Suprapubic skin (tissue), 3 donors: ENCODE results near the gene DVL3.

Source experiments
- POLR2A ChIP-seq, 2 donors: fragments of 450-650 bp; IDR thresholded peaks; one replicate each; pipeline ENCODE4 v1.6.1; 2017; ENCODE audit warnings: antibody characterized with exemption in 2 of 2, mild to moderate bottlenecking in 2 of 2, moderate library complexity in 2 of 2
- TF ChIP-seq, protein P1 (sequence below), 2 donors: fragments of 200-600 bp in 1 of 2; fragments of 450-650 bp in 1 of 2; sonication (generic) in 1 of 2; IDR thresholded peaks; one replicate each; pipeline ENCODE4 v1.5.1; 2016 to 2019; ENCODE audit warnings: antibody characterized with exemption in 2 of 2, mild to moderate bottlenecking in 1 of 2, moderate library complexity in 1 of 2

DNA sequence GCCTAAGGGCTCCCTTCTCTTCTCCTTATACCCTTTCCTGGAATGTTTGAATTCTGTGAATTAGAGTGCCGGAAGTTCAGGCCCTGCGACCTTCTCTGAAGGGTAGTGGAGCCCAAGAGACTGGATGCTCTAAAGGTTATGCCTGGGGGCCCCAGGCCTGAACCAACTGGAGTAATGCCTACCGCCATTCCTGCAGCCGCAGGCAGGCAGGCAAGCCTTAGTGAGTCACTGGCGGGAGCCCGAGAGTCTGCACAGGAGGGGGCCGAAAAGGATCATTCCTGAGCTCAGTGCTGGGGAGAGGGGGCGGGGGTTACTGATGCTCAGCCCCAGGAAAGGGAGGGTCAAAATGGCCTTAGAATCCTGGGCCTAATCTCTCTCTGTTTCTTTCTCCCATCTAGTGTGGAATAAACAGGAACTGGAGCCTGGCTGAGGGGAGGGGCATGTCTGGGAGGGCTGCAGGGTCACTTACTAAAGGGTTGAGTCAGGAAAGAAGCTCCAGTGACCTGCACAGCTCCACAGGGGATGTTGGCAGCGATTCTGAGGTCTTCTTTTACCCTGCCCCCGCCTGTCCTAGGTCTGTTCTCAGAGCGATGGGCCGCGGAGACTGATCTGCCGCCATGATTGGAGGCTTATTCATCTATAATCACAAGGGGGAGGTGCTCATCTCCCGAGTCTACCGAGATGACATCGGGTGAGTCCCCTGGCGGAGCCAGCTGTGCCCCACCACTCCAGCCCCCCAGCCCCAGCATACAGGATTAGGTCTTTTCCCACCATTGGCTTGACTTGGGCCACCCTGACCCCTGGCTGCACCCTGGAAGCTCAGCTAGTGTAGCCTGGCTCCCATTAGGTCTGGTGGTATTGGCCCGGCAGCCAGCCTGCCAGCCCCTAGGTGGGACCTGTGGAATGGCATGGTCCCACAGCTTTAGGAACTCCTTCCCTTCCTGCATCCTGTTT, 21.5 kb downstream of the DVL3 start:
- TF ChIP-seq, protein P1, sequence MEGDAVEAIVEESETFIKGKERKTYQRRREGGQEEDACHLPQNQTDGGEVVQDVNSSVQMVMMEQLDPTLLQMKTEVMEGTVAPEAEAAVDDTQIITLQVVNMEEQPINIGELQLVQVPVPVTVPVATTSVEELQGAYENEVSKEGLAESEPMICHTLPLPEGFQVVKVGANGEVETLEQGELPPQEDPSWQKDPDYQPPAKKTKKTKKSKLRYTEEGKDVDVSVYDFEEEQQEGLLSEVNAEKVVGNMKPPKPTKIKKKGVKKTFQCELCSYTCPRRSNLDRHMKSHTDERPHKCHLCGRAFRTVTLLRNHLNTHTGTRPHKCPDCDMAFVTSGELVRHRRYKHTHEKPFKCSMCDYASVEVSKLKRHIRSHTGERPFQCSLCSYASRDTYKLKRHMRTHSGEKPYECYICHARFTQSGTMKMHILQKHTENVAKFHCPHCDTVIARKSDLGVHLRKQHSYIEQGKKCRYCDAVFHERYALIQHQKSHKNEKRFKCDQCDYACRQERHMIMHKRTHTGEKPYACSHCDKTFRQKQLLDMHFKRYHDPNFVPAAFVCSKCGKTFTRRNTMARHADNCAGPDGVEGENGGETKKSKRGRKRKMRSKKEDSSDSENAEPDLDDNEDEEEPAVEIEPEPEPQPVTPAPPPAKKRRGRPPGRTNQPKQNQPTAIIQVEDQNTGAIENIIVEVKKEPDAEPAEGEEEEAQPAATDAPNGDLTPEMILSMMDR (IDR thresholded peaks at IDR 0.05): no peak
- TF ChIP-seq POLR2A (IDR thresholded peaks at IDR 0.05): no peak
